ENCODE measurements around the gene GFI1B. TPM values are rescaled to one million over a fixed set of nuclear protein-coding genes. Genes with fewer than 3 reads are reported as not detected.
"Not testable (repeated sequence)": the region's sequence is repeated elsewhere in the genome, so short reads cannot be mapped to it uniquely, and the experiment has no call there.

GFI1B gene
- total RNA-seq, 2 donors from 2014 or later: 0.12 TPM; not detected in 1

GRCh38 chr9:132989014-132989310 is 10.5 kb downstream of the GFI1B start:
- intact Hi-C loops (cut with DNase I): no loop called here
- DNase-seq: no peak

GRCh38 chr9:132989414-132989996 is 11.0 kb downstream of the GFI1B start:
- DNase-seq (no peak), ATAC-seq (no peak)
- intact Hi-C loops (cut with DNase I): no loop called here

More at GRCh38 chr9:132989014-132989310, 10.5 kb downstream of the GFI1B start:
- no peak for ATAC-seq

GRCh38 chr9:132989998-132990557 is 11.6 kb downstream of the GFI1B start:
- intact Hi-C loops (cut with DNase I): not testable (repeated sequence)

GRCh38 chr9:132990781-132991180 is 12.3 kb downstream of the GFI1B start:
- intact Hi-C loops (cut with DNase I): no loop called here
- no peak for ATAC-seq

More at GRCh38 chr9:132989998-132990557, 11.6 kb downstream of the GFI1B start:
- not testable (repeated sequence) for DNase-seq, ATAC-seq

DNA sequence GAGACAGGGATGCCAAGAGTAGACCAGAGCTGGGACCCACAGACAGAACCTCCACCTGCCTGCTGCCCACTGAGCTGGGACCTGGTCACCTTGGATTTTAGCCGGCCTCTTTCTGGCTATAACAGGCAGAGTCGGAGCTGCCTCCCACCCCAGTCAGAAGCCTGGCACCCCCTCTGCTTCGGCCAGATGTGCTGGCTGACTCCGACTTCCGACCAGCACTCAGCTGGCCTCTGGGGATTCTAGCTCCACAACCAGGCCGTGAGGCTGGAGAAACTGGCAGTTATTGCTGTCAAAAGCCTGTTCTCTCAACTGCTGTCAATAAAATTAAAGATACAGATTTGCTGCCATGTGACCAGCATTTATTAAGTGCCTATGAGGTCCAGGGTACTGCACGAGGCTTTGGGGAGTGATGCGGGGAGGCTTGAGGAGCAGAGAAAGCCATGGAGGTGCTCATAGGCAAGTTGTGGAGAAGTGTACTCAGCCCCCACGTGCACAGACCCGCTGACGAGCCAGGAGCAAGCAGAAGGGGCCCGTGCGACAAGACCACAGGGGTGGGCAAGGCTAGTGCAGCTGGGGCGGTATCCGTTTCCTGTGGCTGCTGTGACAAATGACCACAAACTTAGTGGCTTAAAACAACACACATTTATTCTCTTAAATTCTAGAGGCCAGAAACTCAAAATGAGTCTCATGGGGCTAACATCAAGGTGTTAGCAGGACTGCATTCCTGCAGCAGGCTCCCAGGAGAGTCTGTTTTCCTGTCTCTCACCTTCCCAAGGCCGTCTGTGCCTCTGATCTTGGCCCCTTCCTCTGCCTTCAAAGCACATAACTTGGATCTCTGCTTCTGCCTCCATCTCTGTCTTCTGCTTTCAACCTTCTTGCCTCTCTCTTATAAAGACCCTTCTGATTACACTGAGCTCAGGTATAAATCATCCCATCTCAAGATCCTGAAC is 13.1 kb downstream of the GFI1B start:
- DNase-seq: no peak

More at GRCh38 chr9:132990781-132991180, 12.3 kb downstream of the GFI1B start:
- no peak for DNase-seq

GRCh38 chr9:132993511-132993939 is 15.0 kb downstream of the GFI1B start:
- no peak for DNase-seq
- no peak for ATAC-seq
- intact Hi-C loops (cut with DNase I): no loop called here

More for the DNA sequence above, 13.1 kb downstream of the GFI1B start:
- intact Hi-C loops (cut with DNase I): no loop called here
- no peak for ATAC-seq

DNA sequence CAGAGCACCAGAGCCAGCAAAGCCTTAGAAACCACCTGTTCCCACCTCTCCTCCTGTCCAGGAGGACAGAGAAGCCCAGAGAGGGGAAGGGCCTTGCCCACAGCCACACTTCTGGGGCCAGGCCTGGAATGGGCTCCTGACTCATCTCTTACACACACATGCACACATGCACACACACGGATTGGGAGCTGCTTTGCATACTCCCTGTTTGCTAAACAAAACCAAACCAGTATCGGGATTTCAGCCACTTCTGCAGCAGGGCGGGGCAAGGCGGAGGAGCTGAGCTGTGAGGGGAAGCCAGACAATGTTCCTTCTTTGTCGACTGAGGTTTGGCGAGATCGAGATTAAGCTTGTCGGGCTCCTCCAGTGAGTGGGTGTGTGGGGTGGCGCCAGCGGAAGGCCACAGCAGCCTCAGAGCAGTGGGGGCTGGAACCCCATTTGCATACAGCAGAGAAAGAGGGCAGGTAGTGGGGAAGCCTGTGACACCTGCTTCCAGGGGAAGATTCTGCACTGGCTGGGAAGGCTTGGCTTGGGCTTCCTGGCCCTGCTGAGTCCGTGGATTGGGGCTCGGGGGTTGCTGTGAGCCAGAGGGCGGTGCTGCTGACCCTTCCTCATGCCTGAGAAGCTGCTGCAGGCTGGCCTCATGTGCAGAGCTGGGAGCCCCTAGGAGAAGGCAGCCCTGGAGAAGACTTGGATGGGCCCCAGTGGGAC is 16.1 kb downstream of the GFI1B start:
- DNase-seq (no peak), ATAC-seq (peak in 1 of 2 donors; percentile 21)
- intact Hi-C loops (cut with DNase I): no loop called here

- intact Hi-C loops (cut with DNase I): no loop called here
- ATAC-seq (no peak), DNase-seq (no peak)
Measured at GRCh38 chr9:132995121-132995420, 16.6 kb downstream of the GFI1B start.

DNA sequence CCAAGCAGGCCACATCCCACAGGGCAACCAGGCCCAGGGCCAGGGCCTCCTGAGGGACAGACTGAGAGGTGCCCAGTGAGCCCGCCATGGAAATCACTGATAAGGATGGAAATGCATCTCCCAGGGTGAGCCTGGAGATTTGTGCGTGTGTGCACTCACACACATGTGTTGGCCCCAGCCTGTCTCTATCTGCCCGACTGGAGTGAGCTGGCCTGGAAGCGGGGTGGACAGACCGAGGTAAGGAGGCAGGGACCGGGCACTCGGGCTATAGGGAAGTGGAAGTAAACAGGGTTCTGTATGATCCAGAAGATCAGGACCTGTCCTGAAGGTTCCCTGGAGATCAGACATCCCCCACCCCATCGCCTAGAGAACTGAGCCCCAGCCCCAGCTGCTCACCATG is 17.4 kb downstream of the GFI1B start:
- intact Hi-C loops (cut with DNase I): no loop called here
- DNase-seq: no peak
- no peak for ATAC-seq

DNA sequence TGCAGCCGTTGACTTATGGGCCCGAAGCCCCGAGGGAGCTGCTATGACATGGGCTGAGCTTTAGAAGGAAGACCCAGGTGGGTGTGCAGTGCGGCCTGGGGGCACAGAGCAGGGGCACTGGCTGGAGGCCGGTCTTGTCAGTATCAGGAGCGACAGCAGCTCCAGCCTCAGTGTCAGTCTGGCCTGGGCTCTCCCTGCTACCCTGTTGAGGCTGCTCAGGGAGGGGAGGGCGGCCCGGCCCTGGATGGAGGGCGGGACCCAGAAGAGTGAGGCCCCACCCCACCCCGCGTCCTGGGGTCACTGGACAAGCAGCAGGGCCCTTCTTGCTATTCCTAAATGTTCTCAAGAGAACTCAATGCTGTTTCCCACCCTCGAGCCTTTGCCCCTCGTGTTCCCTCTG is 18.0 kb downstream of the GFI1B start:
- DNase-seq (no peak), ATAC-seq (no peak)
- intact Hi-C loops (cut with DNase I): no loop called here

- no peak for DNase-seq
- no peak for ATAC-seq
- intact Hi-C loops (cut with DNase I): no loop called here
Measured at GRCh38 chr9:132997591-132997990, 19.1 kb downstream of the GFI1B start.

- intact Hi-C loops (cut with DNase I); ATAC-seq; DNase-seq: not testable (repeated sequence)
Measured at GRCh38 chr9:132998221-132998620, 19.7 kb downstream of the GFI1B start.

- DNase-seq (no peak), ATAC-seq (no peak)
- intact Hi-C loops (cut with DNase I): no loop called here
Measured at GRCh38 chr9:132998831-132999635, 20.5 kb downstream of the GFI1B start.

DNA sequence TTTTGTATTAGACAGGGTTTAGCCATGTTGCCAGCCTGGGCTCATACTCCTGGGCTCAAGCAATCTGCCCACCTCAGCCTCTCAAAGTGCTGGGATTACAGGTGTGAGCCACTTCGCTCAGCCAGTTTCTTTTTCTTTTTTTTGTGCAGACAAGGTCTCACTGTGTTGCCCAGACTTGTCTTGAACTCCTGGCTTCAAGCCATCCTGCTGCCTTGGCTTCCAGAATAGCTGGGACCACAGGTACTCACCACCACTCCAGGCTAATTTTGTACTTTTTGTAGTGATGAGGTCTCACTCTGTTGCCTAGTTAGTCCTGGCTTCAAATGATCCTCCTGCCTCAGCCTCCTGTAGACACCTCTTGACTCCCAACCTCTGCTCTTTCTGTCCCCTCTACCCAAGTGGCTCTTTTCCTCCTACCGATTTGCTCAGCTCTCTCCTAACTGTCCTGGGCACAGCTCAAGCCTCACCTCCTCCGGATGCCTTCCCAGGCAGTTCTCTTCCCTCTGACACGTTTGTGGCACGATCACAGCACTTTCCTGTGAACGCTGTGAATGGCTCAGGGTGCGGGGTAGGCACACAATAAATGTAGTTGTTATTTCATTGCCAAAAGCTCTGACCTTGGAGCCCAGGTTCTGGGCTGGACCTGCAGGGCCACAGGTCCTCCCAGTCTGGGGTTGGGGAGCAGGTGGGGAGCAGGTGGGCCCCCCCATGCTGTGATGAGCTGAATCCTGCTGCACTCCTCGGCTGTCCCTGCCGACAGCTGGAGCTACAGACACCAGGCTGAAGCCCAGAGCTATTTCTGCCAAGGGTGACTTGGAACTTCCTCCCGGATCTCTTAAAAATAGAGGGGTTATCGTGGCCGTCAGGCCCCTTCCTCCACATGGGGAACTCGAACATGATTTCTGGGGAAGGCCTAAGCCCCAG is 23.9 kb downstream of the GFI1B start:
- ATAC-seq (no peak), DNase-seq (no peak)
- intact Hi-C loops (cut with DNase I): no loop called here

GRCh38 chr9:133003071-133003461 is 24.6 kb downstream of the GFI1B start:
- DNase-seq (no peak), ATAC-seq (no peak)
- intact Hi-C loops (cut with DNase I): no loop called here

- intact Hi-C loops (cut with DNase I): no loop called here
- ATAC-seq: no peak
- no peak for DNase-seq
Measured at GRCh38 chr9:133003671-133004090, 25.2 kb downstream of the GFI1B start.

GRCh38 chr9:133004091-133004998 is 25.9 kb downstream of the GFI1B start:
- intact Hi-C loops (cut with DNase I): no loop called here
- DNase-seq (no peak), ATAC-seq (no peak)

All from left cardiac atrium (tissue), 4 donors.